HCT116 (cell line): ENCODE results near the gene CDCA3. TPM values are rescaled to one million over a fixed set of nuclear protein-coding genes. Genes with fewer than 3 reads are reported as not detected.

Experiments
- ATAC-seq: fragments of 200-7000 bp; cut with Tn5 transposase; 2 replicates; pipeline ENCODE4 v1.9.1; 2020; ENCODE audit warnings: mild to moderate bottlenecking, moderate library complexity
- BruUV-seq: library from RNA; stranded (reverse); fragments of 400-500 nt; replicated peaks from 2 replicates; lab custom pipeline; 2021; lab: Mats Ljungman, UMichigan
- CTCF ChIA-PET: fragments of 300-600 bp; sonication (Branson Sonifier 250); formaldehyde crosslinking; loops from one replicate; lab custom pipeline; 2021; ENCODE audit warnings: antibody characterized with exemption; lab: Charles Lee
- POLR2A ChIA-PET: fragments of 300-600, 350-600 bp; sonication (Branson Sonifier 250); formaldehyde crosslinking; loops from one replicate; lab custom pipeline; 2021; ENCODE audit warnings: antibody characterized with exemption; lab: Charles Lee
- RAD21 ChIA-PET, 2 experiments: fragments of 300-600 bp; sonication (Branson Sonifier 250); formaldehyde crosslinking; loops; one replicate each; lab custom pipeline; 2023; ENCODE audit warnings: low total read pairs in 2 of 2; ENCODE audit not compliant: uncharacterized antibody in 2 of 2, unreplicated experiment in 2 of 2, low non-redundant PET in 1 of 2; lab: Charles Lee
- DNase-seq: peaks from one replicate; pipeline ENCODE4 v3.0.0-alpha.2; 2010; ENCODE audit warnings: low read depth, low spot score
- H2AFZ ChIP-seq: fragments of 200-600 bp; shearing (Covaris generic), sonication (generic); 2 replicates; pipeline ENCODE4 v1.6.1; 2017; ENCODE audit warnings: low read depth, mixed run types, mixed read lengths, antibody characterized with exemption, low read length; ENCODE audit not compliant: poor library complexity, severe bottlenecking
- H3K27ac ChIP-seq: 2 replicates; pipeline ENCODE4 v1.5.1; 2012; ENCODE audit warnings: low read depth, low read length
- H3K27me3 ChIP-seq: fragments of 200-600 bp; sonication (generic); 2 replicates; pipeline ENCODE4 v1.6.1; 2016; ENCODE audit warnings: mixed run types, low read length, mixed read lengths; ENCODE audit not compliant: insufficient read depth
- H3K36me3 ChIP-seq, 2 experiments: fragments of 200-500 bp in 1 of 2; fragments of 200-600 bp in 1 of 2; sonication (Bioruptor generic) in 1 of 2; sonication (generic) in 1 of 2; 2 replicates each; pipeline versions ENCODE4 v1.5.1 to v1.6.1; 2014 to 2016; ENCODE audit warnings: low read length in 2 of 2, inconsistent platforms in 1 of 2, mixed read lengths in 1 of 2, mixed run types in 1 of 2; ENCODE audit not compliant: insufficient read depth in 2 of 2, control insufficient read depth in 1 of 2
- H3K4me1 ChIP-seq, 2 experiments: fragments of 200-600 bp in 1 of 2; sonication (generic) in 1 of 2; 2 replicates each; pipeline versions ENCODE4 v1.5.1 to v1.6.1; 2012 to 2017; ENCODE audit warnings: low read length in 2 of 2, inconsistent platforms in 1 of 2, mild to moderate bottlenecking in 1 of 2, mixed read lengths in 1 of 2, mixed run types in 1 of 2, moderate library complexity in 1 of 2; ENCODE audit not compliant: insufficient read depth in 2 of 2, control insufficient read depth in 1 of 2
- H3K4me2 ChIP-seq: fragments of 200-600 bp; sonication (generic); 2 replicates; pipeline ENCODE4 v1.6.1; 2017; ENCODE audit warnings: mixed run types, low read length, mixed read lengths
- H3K4me3 ChIP-seq, 2 experiments: fragments of 200-600 bp in 1 of 2; sonication (generic) in 1 of 2; replicated peaks in 1 of 2; 2 replicates each; pipeline ENCODE4 v1.5.1; 2011 to 2016; ENCODE audit warnings: low read length in 2 of 2, control low read depth in 1 of 2, low read depth in 1 of 2, mild to moderate bottlenecking in 1 of 2, mixed read lengths in 1 of 2, mixed run types in 1 of 2
- H3K79me2 ChIP-seq: fragments of 200-600 bp; sonication (generic); 2 replicates; pipeline ENCODE4 v1.6.1; 2017; ENCODE audit warnings: mild to moderate bottlenecking, mixed run types, low read length, moderate library complexity, mixed read lengths; ENCODE audit not compliant: insufficient read depth
- H3K9ac ChIP-seq: fragments of 200-600 bp; sonication (generic); 2 replicates; pipeline ENCODE4 v1.6.1; 2016; ENCODE audit warnings: low read length, mixed read lengths
- H3K9me2 ChIP-seq: fragments of 200-600 bp; sonication (generic), shearing (Covaris generic); 2 replicates; pipeline ENCODE4 v1.6.1; 2017; ENCODE audit warnings: mixed run types, mild to moderate bottlenecking, moderate library complexity; ENCODE audit not compliant: insufficient read depth
- H3K9me3 ChIP-seq, 2 experiments: fragments of 200-500 bp in 1 of 2; fragments of 200-600 bp in 1 of 2; sonication (Bioruptor generic) in 1 of 2; sonication (generic) in 1 of 2; 2 replicates each; pipeline ENCODE4 v1.6.1; 2014 to 2017; ENCODE audit warnings: low read length in 2 of 2, mixed read lengths in 2 of 2, inconsistent platforms in 1 of 2, low read depth in 1 of 2, mild to moderate bottlenecking in 1 of 2, mixed run types in 1 of 2, moderate library complexity in 1 of 2; ENCODE audit not compliant: control insufficient read depth in 1 of 2, insufficient read depth in 1 of 2
- H4K20me1 ChIP-seq: fragments of 200-600 bp; sonication (generic), shearing (Covaris generic); 2 replicates; pipeline ENCODE4 v1.6.1; 2017; ENCODE audit warnings: mixed run types, mild to moderate bottlenecking, moderate library complexity; ENCODE audit not compliant: insufficient read depth
- EGR1 ChIP-seq: IDR thresholded peaks from 2 replicates; pipeline ENCODE4 v1.6.1; 2012; ENCODE audit warnings: low read depth
- ELF1 ChIP-seq: IDR thresholded peaks from 2 replicates; pipeline ENCODE4 v1.6.1; 2012; ENCODE audit warnings: low read depth, borderline replicate concordance
- EZH2 ChIP-seq: fragments of 200-600 bp; sonication (generic); IDR thresholded peaks from 2 replicates; pipeline ENCODE4 v1.6.1; 2017; ENCODE audit warnings: antibody characterized with exemption, mixed run types
- FOSL1 ChIP-seq: IDR thresholded peaks from 2 replicates; pipeline ENCODE4 v1.6.1; 2012; ENCODE audit warnings: low read depth
- RAD21 ChIP-seq: IDR thresholded peaks from 2 replicates; pipeline ENCODE4 v1.6.1; 2012; ENCODE audit warnings: low read depth, mild to moderate bottlenecking
- SIN3A ChIP-seq: IDR thresholded peaks from 2 replicates; pipeline ENCODE4 v1.6.1; 2012; ENCODE audit warnings: low read depth
- SRF ChIP-seq: IDR thresholded peaks from 2 replicates; pipeline ENCODE4 v1.6.1; 2012; ENCODE audit warnings: low read depth
- ZFX ChIP-seq: fragments of 450-650 bp; IDR thresholded peaks from 2 replicates; pipeline ENCODE4 v1.6.1; 2017
- intact Hi-C: fragments of 100-400 bp; cut with micrococcal nuclease; formaldehyde crosslinking; loops from 2 replicates; pipeline ENCODE4 v1.10.0; 2022
- total RNA-seq: library from RNA; stranded (reverse); gene quantifications from one replicate; pipeline ENCODE4 v1.2.1, GENCODE V29; 2021; ENCODE audit not compliant: unreplicated experiment
- TF ChIP-seq, protein P1 (sequence below), 3 experiments: fragments of 200-600 bp in 1 of 3; sonication (generic) in 1 of 3; IDR thresholded peaks in 2 of 3; conservative IDR thresholded peaks in 1 of 3; 2 replicates each; pipeline ENCODE4 v1.5.1; 2012 to 2017; ENCODE audit warnings: low read depth in 2 of 3, low read length in 2 of 3, antibody characterized with exemption in 1 of 3, borderline replicate concordance in 1 of 3, control low read depth in 1 of 3, mild to moderate bottlenecking in 1 of 3, mixed read lengths in 1 of 3, mixed run types in 1 of 3, moderate library complexity in 1 of 3; ENCODE audit not compliant: insufficient read depth in 1 of 3
- TF ChIP-seq, protein P2 (sequence below): IDR thresholded peaks from 2 replicates; pipeline ENCODE4 v1.6.1; 2012; ENCODE audit warnings: low read depth
- TF ChIP-seq, protein P3 (sequence below): IDR thresholded peaks from 2 replicates; pipeline ENCODE4 v1.6.1; 2012

CDCA3 gene
- total RNA-seq, 1 experiment from 2014 or later: 63.0 TPM

DNA sequence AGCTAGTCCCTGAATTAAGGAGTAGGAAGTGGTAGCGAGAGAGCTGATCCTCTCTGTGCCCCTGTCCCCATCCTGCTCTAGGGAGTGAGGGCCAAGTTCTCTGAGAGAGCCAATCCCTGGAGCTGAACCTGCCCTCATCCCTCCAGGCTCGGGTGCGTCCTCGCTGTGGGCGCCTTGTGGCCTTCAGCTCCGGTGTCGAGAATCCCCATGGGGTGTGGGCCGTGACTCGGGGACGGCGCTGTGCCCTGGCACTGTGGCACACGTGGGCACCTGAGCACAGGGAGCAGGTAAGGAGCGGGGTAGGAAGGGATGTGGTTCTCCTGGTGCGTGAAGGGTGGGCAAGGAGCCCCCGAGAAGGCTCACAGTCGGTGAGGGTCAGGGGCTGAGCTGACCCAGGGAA lies 12.2 kb downstream of the CDCA3 start:
- ChIA-PET POLR2A (interaction anchor here (4.4 kb wide), 1 partner anchor 13 kb away, joined by 19 read pairs; the partner anchor contains the start of genes CDCA3 and USP5), RAD21 (no interaction called here), CTCF (interaction anchor here (1.2 kb wide), 1 partner anchor 33 kb away, joined by 4 read pairs; no protein-coding TSS in a partner anchor)
- no TSS peak for BruUV-seq
- Histone ChIP-seq H3K9me3 (no peaks in the 10 kb centered on the region), H3K27ac (no peak overlapping the region), H2AFZ (no peak overlapping the region), H3K79me2 (no peaks in the 10 kb centered on the region), H3K9me2 (no peaks in the 10 kb centered on the region), H3K27me3 (no peaks in the 10 kb centered on the region), H3K4me1 (peaks cover 0 to 15% of the 10 kb centered on the region in 2 experiments; a peak in 2 of 4 replicates), H3K4me3 (no peak overlapping the region), H3K9ac (no peak overlapping the region), H4K20me1 (no peaks in the 10 kb centered on the region), H3K36me3 (peaks cover 7 to 8% of the 10 kb centered on the region in 2 experiments; a peak in 2 of 4 replicates), H3K4me2 (no peak overlapping the region)
- no peak for TF ChIP-seq ZFX
- ATAC-seq (no peak), DNase-seq (no peak)
- intact Hi-C loops: no loop called here

DNA sequence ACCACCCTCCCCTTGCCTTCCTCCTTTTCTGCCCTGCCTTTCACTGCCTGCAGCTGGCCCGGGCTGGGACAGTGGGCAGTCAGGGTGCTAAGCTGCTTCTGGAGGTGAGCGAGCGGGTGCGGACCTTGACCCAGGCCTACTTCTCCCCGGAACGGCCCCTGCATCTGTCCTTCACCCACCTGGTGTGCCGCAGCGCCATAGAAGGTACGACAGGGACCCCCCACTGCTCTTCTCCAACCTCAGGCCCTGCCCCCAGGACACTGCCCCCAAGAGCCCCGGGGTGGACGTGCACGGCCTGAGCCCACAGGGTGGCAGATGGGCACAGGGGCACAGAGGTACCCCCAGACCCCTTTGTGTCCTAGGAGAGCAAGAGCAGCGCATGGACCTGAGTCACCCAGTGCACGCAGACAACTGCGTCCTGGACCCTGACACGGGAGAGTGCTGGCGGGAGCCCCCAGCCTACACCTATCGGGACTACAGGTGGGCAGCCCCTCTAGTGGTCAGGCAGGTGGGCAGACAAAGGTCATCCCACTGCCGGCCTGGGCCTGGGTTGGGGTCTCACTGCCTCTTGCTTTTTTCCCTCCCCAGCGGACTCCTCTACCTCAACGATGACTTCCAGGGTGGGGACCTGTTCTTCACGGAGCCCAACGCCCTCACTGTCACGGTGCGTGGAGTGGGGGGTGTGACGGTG lies 13.6 kb downstream of the CDCA3 start:
- intact Hi-C loops: no loop called here
- TF ChIP-seq, protein P1, sequence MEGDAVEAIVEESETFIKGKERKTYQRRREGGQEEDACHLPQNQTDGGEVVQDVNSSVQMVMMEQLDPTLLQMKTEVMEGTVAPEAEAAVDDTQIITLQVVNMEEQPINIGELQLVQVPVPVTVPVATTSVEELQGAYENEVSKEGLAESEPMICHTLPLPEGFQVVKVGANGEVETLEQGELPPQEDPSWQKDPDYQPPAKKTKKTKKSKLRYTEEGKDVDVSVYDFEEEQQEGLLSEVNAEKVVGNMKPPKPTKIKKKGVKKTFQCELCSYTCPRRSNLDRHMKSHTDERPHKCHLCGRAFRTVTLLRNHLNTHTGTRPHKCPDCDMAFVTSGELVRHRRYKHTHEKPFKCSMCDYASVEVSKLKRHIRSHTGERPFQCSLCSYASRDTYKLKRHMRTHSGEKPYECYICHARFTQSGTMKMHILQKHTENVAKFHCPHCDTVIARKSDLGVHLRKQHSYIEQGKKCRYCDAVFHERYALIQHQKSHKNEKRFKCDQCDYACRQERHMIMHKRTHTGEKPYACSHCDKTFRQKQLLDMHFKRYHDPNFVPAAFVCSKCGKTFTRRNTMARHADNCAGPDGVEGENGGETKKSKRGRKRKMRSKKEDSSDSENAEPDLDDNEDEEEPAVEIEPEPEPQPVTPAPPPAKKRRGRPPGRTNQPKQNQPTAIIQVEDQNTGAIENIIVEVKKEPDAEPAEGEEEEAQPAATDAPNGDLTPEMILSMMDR (IDR thresholded peaks at IDR 0.05 in 2 of 3, conservative IDR thresholded peaks at IDR 0.05 in 1 of 3; ENCODE audit: borderline replicate concordance in 1 of 3, insufficient read depth in 1 of 3, low read depth in 2 of 3, low read length in 2 of 3): no peak
- TF ChIP-seq RAD21 (no peak), SIN3A (no peak), EGR1 (no peak), ELF1 (no peak), SRF (no peak), EZH2 (no peak), FOSL1 (no peak)
- TF ChIP-seq, protein P2, sequence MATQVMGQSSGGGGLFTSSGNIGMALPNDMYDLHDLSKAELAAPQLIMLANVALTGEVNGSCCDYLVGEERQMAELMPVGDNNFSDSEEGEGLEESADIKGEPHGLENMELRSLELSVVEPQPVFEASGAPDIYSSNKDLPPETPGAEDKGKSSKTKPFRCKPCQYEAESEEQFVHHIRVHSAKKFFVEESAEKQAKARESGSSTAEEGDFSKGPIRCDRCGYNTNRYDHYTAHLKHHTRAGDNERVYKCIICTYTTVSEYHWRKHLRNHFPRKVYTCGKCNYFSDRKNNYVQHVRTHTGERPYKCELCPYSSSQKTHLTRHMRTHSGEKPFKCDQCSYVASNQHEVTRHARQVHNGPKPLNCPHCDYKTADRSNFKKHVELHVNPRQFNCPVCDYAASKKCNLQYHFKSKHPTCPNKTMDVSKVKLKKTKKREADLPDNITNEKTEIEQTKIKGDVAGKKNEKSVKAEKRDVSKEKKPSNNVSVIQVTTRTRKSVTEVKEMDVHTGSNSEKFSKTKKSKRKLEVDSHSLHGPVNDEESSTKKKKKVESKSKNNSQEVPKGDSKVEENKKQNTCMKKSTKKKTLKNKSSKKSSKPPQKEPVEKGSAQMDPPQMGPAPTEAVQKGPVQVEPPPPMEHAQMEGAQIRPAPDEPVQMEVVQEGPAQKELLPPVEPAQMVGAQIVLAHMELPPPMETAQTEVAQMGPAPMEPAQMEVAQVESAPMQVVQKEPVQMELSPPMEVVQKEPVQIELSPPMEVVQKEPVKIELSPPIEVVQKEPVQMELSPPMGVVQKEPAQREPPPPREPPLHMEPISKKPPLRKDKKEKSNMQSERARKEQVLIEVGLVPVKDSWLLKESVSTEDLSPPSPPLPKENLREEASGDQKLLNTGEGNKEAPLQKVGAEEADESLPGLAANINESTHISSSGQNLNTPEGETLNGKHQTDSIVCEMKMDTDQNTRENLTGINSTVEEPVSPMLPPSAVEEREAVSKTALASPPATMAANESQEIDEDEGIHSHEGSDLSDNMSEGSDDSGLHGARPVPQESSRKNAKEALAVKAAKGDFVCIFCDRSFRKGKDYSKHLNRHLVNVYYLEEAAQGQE: no peak
- TF ChIP-seq, protein P3, sequence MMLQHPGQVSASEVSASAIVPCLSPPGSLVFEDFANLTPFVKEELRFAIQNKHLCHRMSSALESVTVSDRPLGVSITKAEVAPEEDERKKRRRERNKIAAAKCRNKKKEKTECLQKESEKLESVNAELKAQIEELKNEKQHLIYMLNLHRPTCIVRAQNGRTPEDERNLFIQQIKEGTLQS: no peak
- TF ChIP-seq, all 23 proteins: peak for 0
- H3K27me3 ChIP-seq: no peaks in the 10 kb centered on the region
- ChIA-PET RAD21 (no interaction called here), CTCF (no interaction called here), POLR2A (no interaction called here)
- peaks cover 0 to 15% of the 10 kb centered on the region in 2 experiments; a peak in 2 of 4 replicates for H3K4me1 ChIP-seq
- BruUV-seq: no TSS peak
- H2AFZ ChIP-seq: no peak overlapping the region
- no peaks in the 10 kb centered on the region for H3K79me2 ChIP-seq
- no peak overlapping the region for H3K27ac ChIP-seq
- no peak for DNase-seq
- H3K4me2 ChIP-seq: no peak overlapping the region
- ATAC-seq: no peak
- no peak overlapping the region for H3K9ac ChIP-seq
- no peaks in the 10 kb centered on the region for H3K9me3 ChIP-seq
- H3K36me3 ChIP-seq: peaks cover 11 to 16% of the 10 kb centered on the region in 2 experiments; a peak in 3 of 4 replicates
- H3K9me2 ChIP-seq: no peaks in the 10 kb centered on the region
- H3K4me3 ChIP-seq: no peak overlapping the region
- no peaks in the 10 kb centered on the region for H4K20me1 ChIP-seq
